BLaER1 (cell line): ENCODE measurements around the gene PLPP7.

Source experiments
- H3K27ac ChIP-seq: shearing (Covaris generic); formaldehyde crosslinking; 2 replicates; pipeline ENCODE4 v1.8.1; 2022
- H3K27me3 ChIP-seq: shearing (Covaris generic); formaldehyde crosslinking; 2 replicates; pipeline ENCODE4 v1.8.1; 2022
- H3K36me3 ChIP-seq: shearing (Covaris generic); formaldehyde crosslinking; 2 replicates; pipeline ENCODE4 v1.8.1; 2022
- H3K4me1 ChIP-seq: shearing (Covaris generic); formaldehyde crosslinking; 2 replicates; pipeline ENCODE4 v1.8.1; 2022
- H3K4me2 ChIP-seq: shearing (Covaris generic); formaldehyde crosslinking; 2 replicates; pipeline ENCODE4 v1.8.1; 2022
- H3K4me3 ChIP-seq: shearing (Covaris generic); formaldehyde crosslinking; 2 replicates; pipeline ENCODE4 v1.8.1; 2022
- H3K9ac ChIP-seq: shearing (Covaris generic); formaldehyde crosslinking; 2 replicates; pipeline ENCODE4 v1.8.1; 2022
- H3K9me3 ChIP-seq: shearing (Covaris generic); formaldehyde crosslinking; 2 replicates; pipeline ENCODE4 v1.8.1; 2022
- H4K20me1 ChIP-seq: shearing (Covaris generic); formaldehyde crosslinking; 2 replicates; pipeline ENCODE4 v1.8.1; 2022
- Cebpa-rat ChIP-seq: shearing (Covaris generic); IDR thresholded peaks from 2 replicates; pipeline ENCODE4 v1.8.1; 2022

Gene PLPP7

DNA sequence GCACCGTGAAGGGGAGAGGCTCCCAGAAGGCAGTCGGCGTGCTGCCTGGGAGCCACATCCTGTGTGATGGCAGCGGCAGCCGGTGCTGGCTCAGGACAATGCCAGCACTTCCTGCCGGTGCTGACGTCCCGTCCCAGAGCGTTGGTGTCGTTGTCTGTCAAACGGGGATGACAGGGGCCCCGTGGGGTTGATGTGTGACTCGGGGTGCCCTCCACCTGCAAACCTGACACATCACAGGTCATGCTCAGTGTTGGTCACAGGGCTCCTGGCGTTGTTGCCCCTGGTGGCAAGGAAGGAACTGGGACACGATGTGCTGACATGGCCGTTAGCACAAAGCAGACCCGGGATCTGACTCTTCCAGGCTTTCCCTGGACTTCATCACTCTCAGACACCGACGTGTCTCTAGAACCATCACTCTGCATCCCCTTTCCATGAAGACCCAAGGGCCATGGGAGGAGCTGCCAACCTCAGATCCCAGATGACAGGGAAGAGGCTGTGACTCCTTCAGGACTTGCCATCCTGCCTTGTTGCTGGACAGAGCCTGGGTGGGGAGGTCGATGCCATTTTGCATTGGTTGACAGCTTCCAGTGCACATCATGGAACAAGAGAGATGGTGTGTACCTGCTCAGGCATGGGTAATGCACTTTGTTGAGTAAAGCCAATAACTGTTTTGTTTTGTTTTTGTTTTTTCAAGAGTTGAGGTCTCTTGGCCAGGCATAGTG, 21.5 kb downstream of the PLPP7 start:
- H4K20me1 ChIP-seq = no peaks in the 10 kb centered on the region

DNA sequence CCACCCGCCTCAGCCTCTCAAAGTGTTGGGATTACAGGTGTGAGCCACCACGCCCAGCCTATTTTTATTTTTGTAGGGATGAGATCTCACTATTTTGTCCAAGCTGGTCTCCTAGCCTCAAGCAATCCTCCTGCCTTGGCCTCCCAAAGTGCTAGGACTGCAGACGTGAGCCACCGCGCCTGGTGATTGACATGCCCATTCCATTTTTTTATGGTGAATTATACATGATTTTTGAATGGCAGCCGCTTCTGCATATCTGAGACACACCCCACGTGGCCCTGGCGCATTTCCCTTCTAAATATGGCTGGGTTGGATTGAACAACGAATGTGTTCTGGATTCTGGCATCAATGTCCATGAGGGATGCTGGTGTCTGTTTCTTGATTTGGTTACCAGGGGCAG, 22.7 kb downstream of the PLPP7 start:
- Histone ChIP-seq H3K4me2 (no peak overlapping the region), H3K9me3 (no peaks in the 10 kb centered on the region), H4K20me1 (no peaks in the 10 kb centered on the region), H3K9ac (no peak overlapping the region), H3K4me3 (no peak overlapping the region), H3K4me1 (peaks cover 43% of the 10 kb centered on the region), H3K36me3 (no peaks in the 10 kb centered on the region), H3K27me3 (no peaks in the 10 kb centered on the region), H3K27ac (no peak overlapping the region)
- TF ChIP-seq Cebpa-rat = no peak

More for the DNA sequence above, 21.5 kb downstream of the PLPP7 start:
- TF ChIP-seq Cebpa-rat = no peak
- H3K27me3 ChIP-seq = no peaks in the 10 kb centered on the region
- H3K4me1 ChIP-seq = peaks cover 52% of the 10 kb centered on the region
- H3K36me3 ChIP-seq = no peaks in the 10 kb centered on the region
- H3K4me3 ChIP-seq = no peak overlapping the region
- peak overlapping the region; percentile 84 for H3K4me2 ChIP-seq
- no peaks in the 10 kb centered on the region for H3K9me3 ChIP-seq
- H3K9ac ChIP-seq = no peak overlapping the region
- H3K27ac ChIP-seq = peak overlapping the region; percentile 44

DNA sequence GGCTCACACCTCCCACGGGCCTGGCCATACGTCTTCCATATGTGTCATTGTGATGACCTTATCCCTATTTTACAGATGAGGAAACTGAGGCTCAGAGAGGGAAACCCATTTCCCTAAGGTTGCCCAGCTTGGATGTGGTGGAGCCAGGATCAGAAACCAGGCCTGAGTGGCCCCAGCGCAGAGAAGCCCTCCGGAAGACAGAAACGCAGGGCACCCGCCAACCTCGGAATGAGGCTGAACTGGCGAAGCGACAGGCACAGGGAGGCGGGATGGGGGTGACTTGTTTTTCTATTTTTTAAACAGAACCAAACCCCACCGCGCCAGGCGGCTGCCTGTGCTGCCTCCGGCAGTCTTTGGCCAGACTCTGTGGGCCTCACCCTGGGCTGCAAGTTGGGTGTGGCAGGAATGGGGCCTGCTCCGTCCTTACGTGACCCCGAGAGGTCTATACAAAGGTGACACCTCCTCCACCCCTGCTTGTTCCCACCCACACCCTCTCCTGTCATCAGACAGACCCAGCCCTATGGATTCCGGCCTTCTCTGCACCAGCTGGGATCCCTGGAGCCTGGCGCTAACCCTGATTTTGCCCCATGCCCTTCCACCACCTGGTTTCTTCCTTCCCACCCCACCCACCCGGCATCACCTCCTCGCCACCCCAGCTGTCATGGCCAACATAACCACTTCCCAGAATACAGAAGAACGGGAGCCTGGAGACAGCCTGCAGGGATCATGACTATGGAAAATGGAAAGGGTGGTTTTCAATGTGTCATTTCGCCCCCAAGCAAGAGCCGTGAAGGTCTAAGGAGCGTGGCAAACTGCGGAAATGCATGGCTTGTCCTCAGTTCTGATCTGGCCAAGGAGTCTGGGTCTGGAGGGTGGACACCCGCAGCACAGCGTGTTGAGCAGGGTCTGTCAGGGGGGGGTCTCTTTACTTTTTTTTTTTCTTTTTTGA, 23.6 kb downstream of the PLPP7 start:
- Histone ChIP-seq H3K27me3 (no peaks in the 10 kb centered on the region), H3K9me3 (no peaks in the 10 kb centered on the region), H4K20me1 (no peaks in the 10 kb centered on the region), H3K36me3 (no peaks in the 10 kb centered on the region), H3K4me3 (no peak overlapping the region), H3K9ac (no peak overlapping the region), H3K4me2 (no peak overlapping the region), H3K4me1 (peaks cover 34% of the 10 kb centered on the region), H3K27ac (no peak overlapping the region)
- no peak for TF ChIP-seq Cebpa-rat

DNA sequence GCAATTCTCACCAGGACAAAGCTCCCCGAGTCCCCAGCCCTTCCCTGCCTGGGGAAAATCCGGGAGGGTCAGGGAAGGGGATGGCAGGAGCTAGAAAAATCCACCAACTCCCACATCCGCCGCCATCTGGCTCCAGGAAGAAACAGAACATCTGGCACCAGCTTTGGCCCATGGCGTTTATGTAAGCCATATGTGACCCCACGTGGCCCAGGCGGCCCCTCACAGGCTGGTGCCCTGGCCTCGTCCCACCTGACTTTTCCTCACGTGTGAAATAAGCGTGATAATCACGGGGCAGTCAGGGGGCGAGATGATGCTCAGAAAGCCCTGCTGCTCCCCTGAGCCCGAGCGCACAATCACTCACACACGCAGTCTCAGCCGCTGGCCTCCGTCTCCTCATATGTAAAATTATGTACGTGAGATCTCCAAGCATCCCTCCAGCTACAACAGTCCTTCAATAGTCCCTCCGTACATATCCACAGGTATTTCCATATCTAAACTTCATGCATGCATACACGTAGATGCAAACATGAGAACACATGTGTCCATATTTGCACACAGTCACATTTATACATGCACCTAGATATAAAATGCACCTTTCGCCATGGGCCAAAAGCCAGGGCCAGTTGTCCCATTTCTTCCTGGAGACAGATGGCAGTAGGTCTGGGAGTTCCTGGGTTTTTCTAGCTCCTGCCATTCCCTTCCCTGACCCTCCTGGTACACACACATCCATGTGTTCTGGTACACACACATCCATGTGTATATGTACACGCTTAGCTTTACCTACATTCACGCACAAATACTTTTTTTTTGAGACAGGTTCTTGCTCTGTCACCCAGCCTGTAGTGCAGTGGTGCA, 28.9 kb downstream of the PLPP7 start:
- Histone ChIP-seq H3K4me1 (no peaks in the 10 kb centered on the region), H3K4me2 (no peak overlapping the region), H4K20me1 (no peaks in the 10 kb centered on the region), H3K27ac (no peak overlapping the region), H3K9ac (no peak overlapping the region), H3K27me3 (no peaks in the 10 kb centered on the region), H3K9me3 (no peaks in the 10 kb centered on the region), H3K36me3 (no peaks in the 10 kb centered on the region), H3K4me3 (no peak overlapping the region)
- TF ChIP-seq Cebpa-rat = no peak

DNA sequence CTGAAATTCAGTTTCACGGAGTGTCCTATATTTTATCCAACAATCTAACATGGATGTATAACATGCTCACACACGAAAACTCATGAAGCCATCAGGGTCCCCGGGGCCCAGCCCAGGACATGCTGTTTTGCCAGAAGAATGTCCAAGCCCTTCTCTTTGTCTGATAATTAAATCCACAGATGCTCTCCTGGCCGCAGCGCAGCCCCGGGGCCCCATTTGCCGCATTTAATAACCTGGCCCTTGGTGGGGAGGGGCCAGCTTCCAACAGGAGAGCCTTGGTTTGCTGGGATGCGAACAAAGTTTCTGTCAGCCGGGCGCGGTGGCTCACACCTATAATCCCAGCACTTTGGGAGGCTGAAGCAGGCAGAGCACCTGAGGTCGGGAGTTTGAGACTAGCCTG, 30.0 kb downstream of the PLPP7 start:
- no peak overlapping the region for H3K27ac ChIP-seq
- H4K20me1 ChIP-seq = no peaks in the 10 kb centered on the region
- H3K4me3 ChIP-seq = no peak overlapping the region
- TF ChIP-seq Cebpa-rat = no peak
- no peak overlapping the region for H3K4me2 ChIP-seq
- no peaks in the 10 kb centered on the region for H3K9me3 ChIP-seq
- no peaks in the 10 kb centered on the region for H3K36me3 ChIP-seq
- H3K27me3 ChIP-seq = no peaks in the 10 kb centered on the region
- no peak overlapping the region for H3K9ac ChIP-seq
- H3K4me1 ChIP-seq = no peaks in the 10 kb centered on the region

DNA sequence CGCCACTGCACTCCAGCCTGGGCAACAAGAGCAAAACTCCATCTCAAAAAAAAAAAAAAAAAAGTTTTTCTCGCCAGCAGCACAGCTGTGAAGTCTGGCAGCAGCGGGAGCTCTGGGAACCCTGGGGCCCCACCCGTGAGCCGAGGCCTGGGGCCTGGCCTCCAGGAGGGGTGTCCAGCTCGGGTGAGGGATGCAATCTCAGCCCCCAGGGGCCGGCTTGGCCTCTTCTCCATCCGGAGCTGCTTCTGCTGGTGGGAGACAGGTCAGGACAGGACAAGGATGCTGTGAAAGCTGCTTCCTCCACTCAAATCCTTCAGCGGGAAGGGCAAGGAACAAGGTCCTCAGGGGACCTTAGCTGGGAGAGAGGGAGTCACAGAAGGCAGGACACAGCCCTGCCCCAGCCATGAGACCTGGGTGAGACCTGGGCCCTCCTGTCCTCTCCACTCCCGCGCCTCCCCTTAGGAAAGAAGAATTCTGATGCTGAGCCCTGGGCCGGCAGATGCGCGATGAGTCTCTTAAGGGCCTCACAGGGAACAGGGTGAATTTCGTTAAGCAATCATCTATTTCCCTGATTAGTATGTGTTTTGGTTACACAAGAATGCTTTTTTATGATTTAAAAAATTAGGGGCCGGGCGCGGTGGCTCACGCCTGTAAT, 30.6 kb downstream of the PLPP7 start:
- H4K20me1 ChIP-seq = no peaks in the 10 kb centered on the region
- no peaks in the 10 kb centered on the region for H3K27me3 ChIP-seq
- no peaks in the 10 kb centered on the region for H3K36me3 ChIP-seq
- TF ChIP-seq Cebpa-rat = no peak
- H3K4me1 ChIP-seq = no peaks in the 10 kb centered on the region
- no peak overlapping the region for H3K4me3 ChIP-seq
- H3K9ac ChIP-seq = no peak overlapping the region
- no peaks in the 10 kb centered on the region for H3K9me3 ChIP-seq
- no peak overlapping the region for H3K4me2 ChIP-seq
- H3K27ac ChIP-seq = no peak overlapping the region

DNA sequence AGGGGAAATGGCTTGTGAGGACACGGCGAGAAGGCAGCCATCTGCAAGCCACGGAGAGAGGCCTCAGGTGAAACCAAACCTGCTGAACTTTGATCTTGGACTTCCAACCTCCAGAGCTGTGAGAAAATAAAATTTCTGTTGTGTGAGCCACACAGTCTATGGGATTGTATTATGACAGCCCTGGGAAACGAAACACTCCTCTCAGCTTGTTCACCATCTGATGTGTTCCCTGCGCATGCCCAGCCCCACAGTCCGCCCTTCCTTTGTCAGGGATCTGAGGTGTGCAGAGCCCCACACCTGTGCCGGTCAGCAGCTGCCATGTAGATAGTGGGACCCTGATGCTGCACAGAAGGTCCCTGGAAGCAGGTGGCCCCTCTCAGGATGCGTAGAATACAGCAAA, 34.1 kb downstream of the PLPP7 start:
- no peaks in the 10 kb centered on the region for H3K9me3 ChIP-seq

DNA sequence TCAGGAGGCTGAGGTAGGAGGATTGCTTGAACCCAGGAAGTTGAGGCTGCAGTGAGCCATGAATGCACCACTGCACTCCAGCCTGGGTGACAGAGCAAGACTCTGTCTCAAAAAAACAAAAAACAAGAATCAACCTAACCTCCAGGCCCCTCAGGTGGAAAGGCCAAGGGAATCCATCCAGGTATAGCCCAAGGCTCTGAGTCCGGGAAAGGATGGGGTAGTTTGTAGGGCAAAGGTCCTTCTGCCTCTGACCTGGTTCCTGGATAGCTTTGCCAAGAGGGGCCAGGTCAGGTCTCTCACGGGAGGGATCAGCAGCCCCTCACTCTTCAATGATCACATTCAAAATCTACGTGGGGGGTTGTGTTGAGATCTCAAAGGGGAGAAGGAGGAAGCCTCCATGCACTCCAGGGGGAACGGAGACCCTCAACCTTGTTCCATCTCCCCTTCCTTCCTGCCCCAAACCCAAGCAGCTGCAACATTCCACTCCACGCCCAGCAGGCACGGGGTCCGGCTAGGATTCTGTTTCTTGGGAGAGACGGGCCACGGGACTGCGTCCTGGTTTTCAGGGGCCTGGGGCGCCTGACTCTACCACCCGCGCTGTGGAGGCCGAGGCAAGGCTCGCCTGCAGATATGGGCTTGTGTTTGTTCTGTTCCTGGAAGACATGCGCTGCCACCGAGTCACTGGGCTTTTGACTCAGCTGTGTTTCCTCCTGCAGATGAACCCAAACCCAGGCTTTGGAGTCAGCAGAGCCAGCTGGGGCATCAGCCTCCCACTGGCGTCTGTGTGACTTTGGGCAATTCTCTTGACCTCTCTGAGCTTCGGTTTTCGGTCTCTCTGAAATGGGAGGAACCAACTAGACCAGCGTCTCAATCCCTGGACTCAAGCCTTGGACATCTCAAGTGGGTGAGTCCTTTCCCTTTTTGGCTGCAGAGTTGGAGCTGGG, 35.5 kb downstream of the PLPP7 start:
- H3K4me1 ChIP-seq = no peaks in the 10 kb centered on the region
- H3K4me3 ChIP-seq = no peak overlapping the region
- H4K20me1 ChIP-seq = no peaks in the 10 kb centered on the region
- no peaks in the 10 kb centered on the region for H3K36me3 ChIP-seq
- H3K9ac ChIP-seq = no peak overlapping the region
- no peak overlapping the region for H3K27ac ChIP-seq
- no peaks in the 10 kb centered on the region for H3K27me3 ChIP-seq
- no peaks in the 10 kb centered on the region for H3K9me3 ChIP-seq
- no peak for TF ChIP-seq Cebpa-rat
- H3K4me2 ChIP-seq = no peak overlapping the region

More for the DNA sequence above, 34.1 kb downstream of the PLPP7 start:
- H3K4me1 ChIP-seq = no peaks in the 10 kb centered on the region
- no peaks in the 10 kb centered on the region for H3K27me3 ChIP-seq
- no peaks in the 10 kb centered on the region for H3K36me3 ChIP-seq
- H3K4me2 ChIP-seq = no peak overlapping the region
- TF ChIP-seq Cebpa-rat = no peak
- H3K27ac ChIP-seq = no peak overlapping the region
- H4K20me1 ChIP-seq = no peaks in the 10 kb centered on the region
- no peak overlapping the region for H3K9ac ChIP-seq
- H3K4me3 ChIP-seq = no peak overlapping the region
